CD4-positive, alpha-beta T cell (primary cell): Measurements from ENCODE around the gene VEGFB. TPM values are rescaled to one million over a fixed set of nuclear protein-coding genes. Genes with fewer than 3 reads are reported as not detected.
A peak's percentile ranks its signal among the peaks of the same experiment; 100 is the strongest.

ENCODE experiments used
- ATAC-seq: fragments of 200-7000 bp; cut with Tn5 transposase; one replicate; pipeline ENCODE4 v1.10.0; 2022; ENCODE audit warnings: mild to moderate bottlenecking; ENCODE audit not compliant: poor library complexity
- CTCF ChIA-PET: fragments of 350-600 bp; sonication (Branson Sonifier 250); formaldehyde crosslinking; loops from one replicate; lab custom pipeline; 2021; ENCODE audit warnings: antibody characterized with exemption, inconsistent platforms; lab: Charles Lee
- POLR2A ChIA-PET: fragments of 350-600 bp; sonication (Branson Sonifier 250); formaldehyde crosslinking; loops from one replicate; lab custom pipeline; 2021; ENCODE audit warnings: antibody characterized with exemption, inconsistent platforms; lab: Charles Lee
- DNase-seq, 14 experiments: peaks; one replicate each; pipeline ENCODE4 v3.0.0-alpha.2; 2013 to 2020; ENCODE audit warnings: mixed read lengths in 2 of 14
- H3K27ac ChIP-seq, 2 donors: one replicate each; pipeline versions ENCODE4 v1.5.1 to v1.7.0; 2013; ENCODE audit warnings: low read length in 2 of 2, low read depth in 1 of 2, mild to moderate bottlenecking in 1 of 2
- H3K27me3 ChIP-seq, 2 experiments: 1 replicate in 1 of 2; 2 replicates in 1 of 2; pipeline versions ENCODE4 v1.6.1 to v1.7.0; 2013; ENCODE audit warnings: low read length in 2 of 2, control low read depth in 1 of 2, mild to moderate bottlenecking in 1 of 2, moderate library complexity in 1 of 2; ENCODE audit not compliant: insufficient read depth in 2 of 2, control insufficient read depth in 1 of 2
- H3K36me3 ChIP-seq: one replicate; pipeline ENCODE4 v1.6.1; 2013; ENCODE audit warnings: low read length, control low read depth; ENCODE audit not compliant: insufficient read depth
- H3K4me1 ChIP-seq: one replicate; pipeline ENCODE4 v1.6.1; 2013; ENCODE audit warnings: low read length, control low read depth; ENCODE audit not compliant: insufficient read depth
- H3K4me3 ChIP-seq: one replicate; pipeline ENCODE4 v1.5.1; 2013; ENCODE audit warnings: mild to moderate bottlenecking, low read length, moderate library complexity
- H3K9me3 ChIP-seq, 2 experiments: 1 replicate in 1 of 2; 2 replicates in 1 of 2; pipeline versions ENCODE4 v1.6.1 to v1.7.0; 2013; ENCODE audit warnings: low read length in 2 of 2, mild to moderate bottlenecking in 2 of 2, control low read depth in 1 of 2, moderate library complexity in 1 of 2; ENCODE audit not compliant: control insufficient read depth in 1 of 2, insufficient read depth in 1 of 2
- H3K27ac Mint-ChIP-seq: one replicate; pipeline ENCODE4 v1.8.0; 2020; ENCODE audit warnings: mixed read lengths
- H3K27me3 Mint-ChIP-seq: one replicate; pipeline ENCODE4 v1.8.0; 2021; ENCODE audit warnings: mixed read lengths
- H3K36me3 Mint-ChIP-seq: one replicate; pipeline ENCODE4 v1.8.0; 2021; ENCODE audit warnings: low read depth, mixed read lengths
- H3K4me1 Mint-ChIP-seq: one replicate; pipeline ENCODE4 v1.8.0; 2021; ENCODE audit warnings: low read depth, mixed read lengths
- H3K4me3 Mint-ChIP-seq: one replicate; pipeline ENCODE4 v1.8.0; 2020; ENCODE audit warnings: mild to moderate bottlenecking, mixed read lengths
- H3K9me3 Mint-ChIP-seq: one replicate; pipeline ENCODE4 v1.8.0; 2020; ENCODE audit warnings: mixed read lengths
- intact Hi-C, 2 experiments: fragments of 100-400 bp; cut with DNase I in 1 of 2; cut with micrococcal nuclease in 1 of 2; formaldehyde crosslinking; loops; one replicate each; pipeline versions ENCODE4 v1.15.1 to v1.9.0; 2023 to 2025; cut with DNase I, micrococcal nuclease
- total RNA-seq, 174 experiments: library from RNA in 2 of 174; stranded (reverse) in 2 of 174; gene quantifications; one replicate each; pipeline ENCODE4 v1.2.3 and lab custom pipeline; 2021 to 2026
- TF ChIP-seq, protein P1 (sequence below): fragments of 200-600 bp; IDR thresholded peaks from one replicate; pipeline ENCODE4 v1.8.0; 2022; ENCODE audit warnings: antibody characterized with exemption, mild to moderate bottlenecking

VEGFB gene
- total RNA-seq, 2 experiments from 2014 or later, result 39.7 to 48.7 TPM

DNA sequence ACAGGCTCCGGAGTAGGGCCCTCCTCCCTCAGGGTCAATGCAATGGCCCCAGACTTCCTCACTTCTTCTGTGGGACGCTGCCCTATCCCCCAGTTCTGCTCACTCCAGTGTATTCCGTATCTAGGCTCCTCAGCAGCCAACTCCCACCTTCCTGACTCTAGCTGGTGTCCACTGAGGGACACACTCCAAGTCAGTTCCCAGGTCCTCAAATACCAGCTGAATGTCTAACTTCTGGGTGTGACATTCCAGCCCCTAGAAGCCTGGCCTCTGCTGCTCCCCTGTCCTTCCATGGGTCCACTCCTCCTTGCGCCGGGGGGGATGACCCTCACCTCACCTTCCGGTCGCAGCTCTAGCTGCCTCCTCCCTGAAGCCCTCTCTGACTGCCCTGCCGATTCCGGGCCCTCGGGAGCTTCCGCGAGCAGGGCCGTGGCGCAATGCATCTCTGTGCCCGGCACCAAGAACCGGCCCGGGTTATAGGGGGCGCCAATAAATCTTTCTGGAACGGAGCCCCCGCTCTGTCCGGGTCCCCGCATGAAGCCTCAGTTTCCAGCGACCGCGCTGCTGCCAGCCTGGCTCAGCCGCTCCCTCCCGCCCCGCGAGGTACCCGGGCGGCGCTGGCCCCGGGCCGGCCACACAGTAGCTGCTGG lies 34.6 kb downstream of the VEGFB start:
- ATAC-seq (no peak), DNase-seq (peak in 9 of 14 experiments; percentile 23 to 69 (median 50))
- H3K36me3 Mint-ChIP-seq, result peaks cover 20% of the 10 kb centered on the region
- peaks cover 5% of the 10 kb centered on the region for H3K27me3 Mint-ChIP-seq
- no peaks in the 10 kb centered on the region for H3K9me3 ChIP-seq
- peaks cover 43% of the 10 kb centered on the region for H3K4me1 ChIP-seq
- H3K4me1 Mint-ChIP-seq, result peaks cover 32% of the 10 kb centered on the region
- H3K4me3 ChIP-seq, result peak overlapping the region; percentile 97
- TF ChIP-seq, protein P1, sequence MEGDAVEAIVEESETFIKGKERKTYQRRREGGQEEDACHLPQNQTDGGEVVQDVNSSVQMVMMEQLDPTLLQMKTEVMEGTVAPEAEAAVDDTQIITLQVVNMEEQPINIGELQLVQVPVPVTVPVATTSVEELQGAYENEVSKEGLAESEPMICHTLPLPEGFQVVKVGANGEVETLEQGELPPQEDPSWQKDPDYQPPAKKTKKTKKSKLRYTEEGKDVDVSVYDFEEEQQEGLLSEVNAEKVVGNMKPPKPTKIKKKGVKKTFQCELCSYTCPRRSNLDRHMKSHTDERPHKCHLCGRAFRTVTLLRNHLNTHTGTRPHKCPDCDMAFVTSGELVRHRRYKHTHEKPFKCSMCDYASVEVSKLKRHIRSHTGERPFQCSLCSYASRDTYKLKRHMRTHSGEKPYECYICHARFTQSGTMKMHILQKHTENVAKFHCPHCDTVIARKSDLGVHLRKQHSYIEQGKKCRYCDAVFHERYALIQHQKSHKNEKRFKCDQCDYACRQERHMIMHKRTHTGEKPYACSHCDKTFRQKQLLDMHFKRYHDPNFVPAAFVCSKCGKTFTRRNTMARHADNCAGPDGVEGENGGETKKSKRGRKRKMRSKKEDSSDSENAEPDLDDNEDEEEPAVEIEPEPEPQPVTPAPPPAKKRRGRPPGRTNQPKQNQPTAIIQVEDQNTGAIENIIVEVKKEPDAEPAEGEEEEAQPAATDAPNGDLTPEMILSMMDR, result no peak
- no peaks in the 10 kb centered on the region for H3K27me3 ChIP-seq
- intact Hi-C loops, result loop anchor here (1.0 kb wide), 4 partner anchors 17 to 64 kb away; partner anchors contain the start of gene PLCB3 (in 1 of the 2)
- H3K27ac Mint-ChIP-seq, result peak overlapping the region; percentile 99
- no peaks in the 10 kb centered on the region for H3K9me3 Mint-ChIP-seq
- ChIA-PET CTCF (interaction anchor here (1.4 to 3.4 kb wide), 7 partner anchors 17 to 83 kb away, joined by 4 to 19 read pairs (median 6); partner anchors contain the start of genes PPP1R14B, PRDX5, STIP1 and TRMT112), POLR2A (interaction anchor here (0.8 to 6.6 kb wide), 12 partner anchors 15 to 84 kb away, joined by 3 to 125 read pairs (median 34); partner anchors contain the start of genes BAD, DNAJC4, ESRRA and FERMT3)
- peak overlapping the region; percentile 94 for H3K4me3 Mint-ChIP-seq
- peak overlapping the region; percentile 92 to 99 for H3K27ac ChIP-seq
- H3K36me3 ChIP-seq, result no peaks in the 10 kb centered on the region

DNA sequence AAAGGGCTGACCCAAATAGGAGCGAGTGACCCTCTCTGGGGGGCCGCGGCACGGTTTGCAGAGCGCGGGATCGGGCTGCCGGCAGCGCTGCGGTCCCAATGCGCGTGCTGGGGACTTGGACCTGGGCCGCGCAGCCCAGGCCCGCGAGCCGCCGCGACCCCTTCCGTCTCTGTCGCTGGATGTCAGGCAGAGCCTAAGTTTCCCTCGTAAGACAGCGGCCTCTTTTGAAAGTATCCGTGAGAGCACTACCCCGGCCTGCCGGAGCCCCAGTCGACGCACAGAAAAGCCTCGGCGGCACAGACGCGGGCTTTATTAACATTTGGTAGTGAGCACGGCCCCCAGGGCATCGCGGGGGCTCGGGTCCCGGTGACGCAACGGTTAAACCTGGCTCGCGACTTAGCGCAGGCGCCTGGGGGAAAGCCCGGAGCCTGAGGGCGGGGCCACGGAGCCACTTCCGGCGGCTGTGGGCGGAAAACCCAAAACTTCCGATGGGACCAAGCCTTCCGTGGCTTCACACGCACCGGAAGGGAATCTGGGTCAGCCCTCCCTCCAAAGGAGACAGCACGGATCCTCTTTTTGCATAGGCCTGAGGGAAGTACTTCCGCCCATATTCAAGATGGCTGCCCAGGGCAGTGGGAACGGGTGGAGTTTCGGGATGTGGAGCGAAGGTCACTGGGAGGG lies 35.3 kb downstream of the VEGFB start:
- no peaks in the 10 kb centered on the region for H3K27me3 ChIP-seq
- POLR2A ChIA-PET, result interaction anchor here (0.7 to 6.6 kb wide), 21 partner anchors 14 to 1430 kb away, joined by 3 to 125 read pairs (median 16); partner anchors contain the start of genes BAD, CATSPERZ, CCDC88B and DNAJC4
- TF ChIP-seq, protein P1, result no peak
- CTCF ChIA-PET, result interaction anchor here (0.7 to 3.4 kb wide), 10 partner anchors 23 to 84 kb away, joined by 3 to 19 read pairs (median 6); partner anchors contain the start of genes ESRRA, PPP1R14B, PRDX5 and STIP1
- no peaks in the 10 kb centered on the region for H3K9me3 Mint-ChIP-seq
- H3K36me3 ChIP-seq, result no peaks in the 10 kb centered on the region
- intact Hi-C loops, result loop anchor here (1.0 to 5.0 kb wide), 10 partner anchors 16 to 64 kb away; partner anchors contain the start of genes GPR137 (in 2 of the 2), TRMT112 (in 2 of the 2), DNAJC4 (in 1 of the 2) and ESRRA (in 1 of the 2)
- peak overlapping the region; percentile 94 for H3K4me3 Mint-ChIP-seq
- ATAC-seq, result peak; percentile 68
- peak overlapping the region; percentile 92 to 99 for H3K27ac ChIP-seq
- peak; percentile 94 to 99 (median 96) for DNase-seq
- no peaks in the 10 kb centered on the region for H3K9me3 ChIP-seq
- peaks cover 32% of the 10 kb centered on the region for H3K4me1 Mint-ChIP-seq
- peaks cover 5% of the 10 kb centered on the region for H3K27me3 Mint-ChIP-seq
- H3K4me1 ChIP-seq, result peaks cover 43% of the 10 kb centered on the region
- peak overlapping the region; percentile 97 for H3K4me3 ChIP-seq
- peaks cover 20% of the 10 kb centered on the region for H3K36me3 Mint-ChIP-seq
- peak overlapping the region; percentile 99 for H3K27ac Mint-ChIP-seq

DNA sequence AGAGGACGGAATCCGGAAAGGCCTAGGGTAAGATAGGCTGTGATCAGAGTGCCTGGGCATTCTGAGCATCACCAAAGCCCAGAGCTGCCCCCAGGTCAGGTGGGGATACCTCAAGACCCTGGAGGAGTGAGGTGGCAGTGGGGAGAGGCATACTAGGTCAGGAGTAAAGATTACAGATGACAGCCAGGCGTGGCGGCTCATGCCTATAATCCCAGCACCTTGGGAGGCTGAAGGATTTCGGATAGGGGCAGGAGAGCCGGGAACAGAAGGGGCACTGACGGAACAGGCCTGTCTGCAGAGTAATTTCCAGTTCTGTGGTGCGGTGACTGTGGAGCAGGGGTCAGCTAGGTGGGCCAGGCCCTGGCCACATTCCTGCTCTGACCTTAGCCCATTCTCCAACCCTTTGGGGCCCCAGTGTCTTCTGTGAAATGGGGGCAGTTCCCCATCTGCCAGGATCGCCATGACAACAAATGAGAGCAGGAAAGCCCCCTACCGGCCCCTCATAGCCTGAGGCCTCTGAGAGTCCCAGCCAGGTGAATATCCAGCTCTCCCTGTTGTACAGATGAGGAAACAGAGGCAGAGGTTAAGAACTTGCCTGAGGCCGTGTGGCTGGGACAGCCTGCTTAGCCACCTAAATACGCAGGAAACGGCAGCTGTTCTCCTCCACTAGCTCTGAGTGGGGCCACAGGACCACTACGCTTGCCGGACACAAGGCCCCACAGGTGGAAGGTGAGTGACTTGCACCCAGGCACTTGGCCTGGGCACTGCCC lies 40.8 kb downstream of the VEGFB start:
- peaks cover 12% of the 10 kb centered on the region for H3K4me1 Mint-ChIP-seq
- intact Hi-C loops, result no loop called here
- TF ChIP-seq, protein P1, result no peak
- CTCF ChIA-PET, result interaction anchor here (0.6 to 1.6 kb wide), 4 partner anchors 24 to 1452 kb away, joined by 3 to 5 read pairs (median 3); partner anchors contain the start of gene PLCB3
- Histone ChIP-seq H3K27ac (no peak overlapping the region), H3K27me3 (no peaks in the 10 kb centered on the region), H3K4me1 (peaks cover 21% of the 10 kb centered on the region), H3K4me3 (no peak overlapping the region), H3K9me3 (no peaks in the 10 kb centered on the region), H3K36me3 (peaks cover 22% of the 10 kb centered on the region)
- H3K27me3 Mint-ChIP-seq, result peaks cover 3% of the 10 kb centered on the region
- peaks cover 19% of the 10 kb centered on the region for H3K36me3 Mint-ChIP-seq
- no peak for ATAC-seq
- no peak for DNase-seq
- POLR2A ChIA-PET, result interaction anchor here (1.0 kb wide), 1 partner anchor 68 kb away, joined by 3 read pairs; no protein-coding TSS in a partner anchor
- no peaks in the 10 kb centered on the region for H3K9me3 Mint-ChIP-seq
- peak overlapping the region; percentile 25 for H3K4me3 Mint-ChIP-seq
- H3K27ac Mint-ChIP-seq, result no peak overlapping the region
